Head of caudate nucleus (tissue), 42 donors: Measurements from ENCODE around the gene EMC10.
A peak's percentile ranks its signal among the peaks of the same experiment; 100 is the strongest.

Source experiments
- DNase-seq, 42 donors: peaks; one replicate each; pipeline versions ENCODE4 v3.0.0 to v3.0.0-alpha.2; 2020 to 2021; ENCODE audit warnings: mixed read lengths in 7 of 42
- intact Hi-C: fragments of 100-400 bp; cut with DNase I; formaldehyde crosslinking; loops from one replicate; pipeline ENCODE4 v1.15.0; 2022

The EMC10 gene

DNA sequence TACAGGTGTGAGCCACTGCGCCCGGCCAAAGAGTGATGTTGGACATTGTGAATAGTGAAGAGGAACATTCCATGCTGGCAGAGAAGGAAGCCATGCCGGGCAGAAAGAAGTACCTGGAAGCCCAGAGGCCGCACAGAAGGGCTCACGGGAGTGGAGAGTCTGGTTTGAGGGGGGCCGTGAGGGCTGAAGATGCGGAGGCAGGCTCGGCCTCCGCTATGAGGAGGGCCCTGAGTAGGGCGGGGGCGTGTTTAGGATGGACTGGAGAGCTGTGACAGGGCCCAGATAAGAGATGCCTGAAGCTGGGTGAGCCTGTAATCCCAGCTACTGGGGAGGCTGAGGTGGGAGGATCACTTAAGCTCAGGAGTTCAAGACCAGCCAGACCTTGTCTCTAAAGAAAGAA, 33.1 kb downstream of the EMC10 start:
- intact Hi-C loops: no loop called here
- DNase-seq: peak in 2 of 42 donors; percentile 1 to 30

DNA sequence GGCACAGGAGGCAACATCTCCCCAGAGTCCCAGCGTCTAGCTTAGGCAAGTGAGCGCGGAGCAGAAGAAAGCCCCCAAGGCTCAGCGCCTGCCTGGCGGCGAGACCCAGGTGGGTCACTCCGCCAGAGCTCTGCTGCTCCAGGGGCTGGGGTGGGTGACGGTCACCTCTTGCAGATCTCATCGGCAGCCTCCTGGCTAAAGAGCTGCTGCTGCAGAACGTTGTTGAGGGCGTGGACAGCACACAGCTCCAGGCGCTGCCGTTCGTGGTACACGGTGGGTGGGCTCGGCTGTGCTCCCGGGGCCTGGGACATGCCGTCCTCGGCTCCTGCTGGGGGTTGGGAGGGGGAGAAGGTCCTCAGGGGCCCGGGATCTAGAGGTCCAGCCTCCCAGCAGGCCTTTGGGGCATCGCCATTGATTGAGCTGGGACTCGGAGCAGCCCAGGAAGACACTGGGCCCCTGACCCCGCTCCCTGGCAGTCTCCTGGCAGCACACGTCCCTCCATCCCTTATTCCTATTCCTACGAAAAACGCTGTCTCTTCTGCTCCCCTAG, 33.9 kb downstream of the EMC10 start:
- intact Hi-C loops: loop anchor here (2.0 kb wide), 1 partner anchor 33 kb away; the partner anchor contains the start of genes EMC10 and GARIN5A
- DNase-seq: peak in 6 of 42 donors; percentile 2 to 60 (median 40)

DNA sequence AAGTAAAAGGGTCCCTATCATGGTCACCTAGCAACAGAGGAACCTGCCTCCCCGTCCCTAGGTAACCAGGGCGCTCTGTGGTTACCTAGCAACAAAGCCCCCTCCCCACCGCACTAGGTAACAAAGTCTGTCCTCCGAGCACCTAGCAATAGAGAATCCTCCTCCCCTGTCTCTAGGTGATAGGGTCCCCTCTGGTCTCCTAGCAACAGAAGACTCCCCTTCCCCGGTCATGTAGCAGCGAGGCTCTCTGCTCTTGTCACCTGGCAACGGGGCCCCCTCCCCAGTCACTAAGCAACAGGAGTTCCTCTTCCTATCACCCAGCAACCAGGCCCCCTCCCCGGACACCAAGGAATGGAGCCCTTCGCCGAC, 34.4 kb downstream of the EMC10 start:
- intact Hi-C loops: loop anchor here (2.0 kb wide), 1 partner anchor 34 kb away; the partner anchor contains the start of genes EMC10 and GARIN5A
- DNase-seq: peak in 1 of 42 donors; percentile 93

DNA sequence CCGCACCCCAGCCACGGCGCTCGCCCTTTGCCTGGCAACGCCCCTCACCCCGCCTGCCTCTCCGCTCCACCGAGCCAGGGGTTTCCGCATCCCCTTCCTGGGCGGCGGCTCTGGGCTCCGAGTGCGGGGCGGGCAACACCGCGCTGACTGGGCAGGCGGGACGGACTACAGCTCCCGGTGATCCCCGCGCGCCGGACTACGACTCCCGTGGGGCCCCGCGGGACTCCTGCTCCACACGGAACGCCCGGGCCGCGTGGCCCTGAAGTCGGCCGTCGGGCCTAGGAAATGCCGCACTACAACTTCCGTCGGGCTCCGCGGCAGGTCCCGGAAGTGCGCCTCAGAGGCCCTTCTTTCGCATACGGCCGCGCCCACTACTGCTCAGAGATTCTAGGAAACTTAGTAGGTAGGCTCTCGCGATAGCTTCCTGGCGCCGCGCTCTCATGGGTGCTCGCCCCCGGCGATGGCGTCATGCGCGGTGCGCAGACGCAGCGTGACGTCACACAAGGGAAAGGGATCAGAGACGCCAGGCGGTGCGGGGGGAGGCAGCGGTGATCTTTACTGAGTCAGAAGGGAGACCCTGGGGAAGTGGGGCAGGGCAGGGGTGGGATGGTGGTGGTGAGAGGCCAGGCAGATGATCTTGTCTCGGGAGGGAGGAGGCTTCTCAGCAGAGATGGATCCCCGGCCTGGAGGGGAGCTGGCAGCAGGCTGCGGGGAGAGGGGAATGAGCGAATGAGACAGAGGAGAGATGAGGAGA, 34.9 kb downstream of the EMC10 start, which contains the start of gene JOSD2:
JOSD2 (minus strand) TSS at position 123 of the 754 bp plus-strand sequence. CDS start 760 bp downstream, outside the sequence.
- intact Hi-C loops: loop anchor here (2.0 kb wide), 1 partner anchor 34 kb away; the partner anchor contains the start of genes EMC10 and GARIN5A
- peak; percentile 97 to 99 (median 99) for DNase-seq

DNA sequence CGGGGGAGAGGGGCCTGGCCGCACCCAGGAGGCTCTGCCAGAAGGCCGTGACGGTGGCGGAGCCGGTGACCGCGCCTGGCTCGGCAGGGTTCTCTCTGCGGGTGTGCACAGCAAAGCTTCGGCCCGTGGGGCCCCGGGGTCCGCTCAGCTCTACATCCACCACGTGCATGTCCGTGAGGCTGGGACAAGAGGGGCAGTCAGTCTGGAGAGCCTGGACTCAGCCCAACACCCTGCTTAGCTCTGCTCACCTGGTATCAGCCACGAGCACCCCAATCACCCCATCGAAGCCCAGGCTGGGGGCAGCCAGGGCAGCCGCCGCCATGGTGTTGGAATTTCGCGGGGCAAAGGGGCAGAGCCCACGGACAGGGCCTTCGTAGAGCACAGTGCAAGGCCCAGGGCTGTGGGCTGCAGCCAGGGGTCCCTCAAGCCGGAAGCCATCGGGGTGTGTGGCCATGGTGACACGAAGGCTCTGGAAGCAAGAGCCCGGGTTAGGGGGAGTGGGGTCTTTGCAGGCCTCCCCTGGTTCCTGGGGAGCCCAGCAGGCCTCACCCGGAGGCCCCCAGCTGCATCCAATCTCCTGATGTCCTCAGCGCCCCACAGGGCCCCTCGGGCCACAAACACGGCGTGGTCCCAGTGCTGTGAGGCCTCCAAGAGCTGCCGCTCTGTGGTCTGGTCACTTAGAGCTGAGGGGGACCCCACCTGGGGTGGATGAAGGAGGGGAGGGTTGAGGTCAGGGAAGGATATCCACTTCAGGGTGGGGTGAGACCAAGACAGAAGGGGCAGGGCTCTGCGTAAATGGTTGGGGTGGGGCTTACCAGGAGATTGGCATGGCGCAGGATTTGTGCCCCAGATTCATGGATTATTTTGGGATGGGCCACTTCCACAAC, 36.0 kb downstream of the EMC10 start:
- intact Hi-C loops: no loop called here
- DNase-seq: peak in 1 of 42 donors; percentile 34

DNA sequence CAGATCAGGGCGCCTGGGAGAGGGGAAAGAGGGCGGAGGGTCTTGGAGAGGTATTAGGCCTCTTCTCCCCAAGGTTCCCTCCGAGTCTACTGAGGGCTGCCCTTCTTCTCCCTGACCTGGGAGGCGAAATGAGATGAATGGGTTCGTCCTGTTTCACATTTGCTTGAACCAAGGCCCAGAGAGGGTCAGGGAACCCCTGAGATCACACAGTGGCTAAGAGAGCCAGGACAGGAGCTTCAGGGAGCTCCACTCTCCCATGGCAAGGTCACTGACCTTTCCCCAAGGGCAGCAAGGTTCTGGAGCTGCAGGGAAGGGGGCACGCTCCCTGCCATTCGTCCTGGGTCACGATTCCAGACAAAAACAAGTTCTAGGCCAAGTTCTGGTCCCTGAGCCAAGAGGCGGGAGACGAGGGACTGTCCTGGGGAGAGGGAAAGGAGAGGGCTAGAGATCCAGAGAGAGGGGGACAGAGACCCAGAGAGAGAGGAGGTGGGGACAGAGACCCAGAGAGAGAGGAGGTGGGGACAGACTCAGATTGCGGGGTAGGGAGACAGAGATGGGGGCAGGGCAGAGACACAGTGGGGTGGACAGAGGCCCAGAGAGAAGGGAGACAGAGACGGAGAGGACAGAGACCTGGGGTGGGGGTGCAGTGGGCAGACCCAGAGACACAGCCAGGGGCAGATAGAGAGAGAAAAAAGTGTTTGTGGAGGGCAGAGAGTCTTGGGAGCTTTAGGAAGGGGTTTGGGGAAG, 36.9 kb downstream of the EMC10 start:
- no peak for DNase-seq
- intact Hi-C loops: no loop called here

DNA sequence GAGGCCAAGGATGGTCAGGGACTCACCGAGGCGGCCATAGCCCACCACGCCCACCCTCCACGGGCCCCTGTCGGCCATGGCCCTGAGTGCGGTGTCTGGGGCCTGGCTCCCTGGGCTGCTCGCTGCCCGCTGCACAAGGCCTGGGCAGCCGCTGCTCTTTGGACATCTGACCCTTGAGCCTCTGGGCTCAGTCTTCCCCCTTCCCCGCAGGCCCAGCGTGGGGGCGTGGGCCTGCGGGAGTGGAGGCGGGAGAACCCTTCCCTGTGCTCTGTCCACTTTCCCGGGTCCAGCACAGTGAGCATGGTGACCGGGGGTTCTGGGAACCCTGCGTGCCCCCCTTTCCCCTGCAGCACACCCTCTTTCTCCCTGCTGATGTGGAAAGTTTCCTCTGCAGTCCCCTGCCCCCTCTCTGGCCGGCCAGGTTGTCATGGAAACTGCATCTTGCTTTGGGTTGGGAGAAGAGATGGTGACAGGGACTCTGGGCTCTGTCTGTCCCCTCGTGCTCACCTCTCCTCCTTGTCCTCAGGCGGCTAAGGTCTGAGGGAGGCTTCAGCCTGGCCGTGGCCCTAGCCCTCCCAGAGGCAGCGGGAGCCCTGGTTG, 37.5 kb downstream of the EMC10 start, which contains the start of gene ASPDH:
ASPDH (minus strand) TSS at position 168 of the 600 bp plus-strand sequence; CDS start at position 78, 90 bp downstream.
- DNase-seq: peak in 20 of 42 donors; percentile 32 to 69 (median 53)
- intact Hi-C loops: no loop called here

DNA sequence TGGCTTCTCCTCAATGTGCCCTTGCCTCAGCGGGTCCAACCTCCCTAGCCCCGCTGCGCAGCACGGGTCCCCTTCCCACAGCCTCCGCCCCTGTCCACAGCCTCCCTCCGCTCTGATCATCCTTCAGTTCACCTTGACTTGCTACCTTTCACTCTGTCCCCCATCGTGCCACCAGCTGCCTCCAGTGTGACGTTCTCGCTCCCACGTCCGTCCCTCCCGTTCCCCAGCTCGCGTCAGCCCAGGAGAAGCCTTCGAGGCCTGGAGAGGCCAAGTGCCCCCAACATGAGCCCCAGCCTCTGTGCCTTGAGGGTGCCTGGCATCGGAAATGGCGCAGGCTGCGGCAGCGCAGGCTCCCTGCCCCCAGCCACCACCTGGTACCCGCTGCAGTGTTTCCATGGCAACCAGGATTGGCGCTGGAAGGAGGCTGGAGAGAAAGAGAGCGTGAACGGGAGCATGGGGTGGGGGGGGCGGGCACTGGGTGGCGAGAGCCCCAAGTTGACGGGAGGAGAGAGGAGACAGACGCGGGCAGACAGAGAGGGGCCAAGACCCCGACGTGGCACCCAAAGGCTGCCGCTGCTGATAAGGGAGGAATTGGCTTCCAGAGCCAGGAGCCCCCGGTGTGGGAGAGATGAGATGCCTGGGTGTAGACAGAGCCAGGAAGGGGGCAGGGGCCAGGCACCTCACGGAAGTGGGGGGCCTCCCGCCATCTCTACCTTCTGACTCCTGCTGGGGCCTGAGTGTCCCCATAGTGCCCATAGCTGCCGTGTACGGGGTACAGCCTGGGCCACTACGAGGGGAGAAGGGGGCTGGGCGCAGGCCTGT, 38.2 kb downstream of the EMC10 start:
- intact Hi-C loops: no loop called here
- DNase-seq: peak; percentile 78 to 95 (median 89)

DNA sequence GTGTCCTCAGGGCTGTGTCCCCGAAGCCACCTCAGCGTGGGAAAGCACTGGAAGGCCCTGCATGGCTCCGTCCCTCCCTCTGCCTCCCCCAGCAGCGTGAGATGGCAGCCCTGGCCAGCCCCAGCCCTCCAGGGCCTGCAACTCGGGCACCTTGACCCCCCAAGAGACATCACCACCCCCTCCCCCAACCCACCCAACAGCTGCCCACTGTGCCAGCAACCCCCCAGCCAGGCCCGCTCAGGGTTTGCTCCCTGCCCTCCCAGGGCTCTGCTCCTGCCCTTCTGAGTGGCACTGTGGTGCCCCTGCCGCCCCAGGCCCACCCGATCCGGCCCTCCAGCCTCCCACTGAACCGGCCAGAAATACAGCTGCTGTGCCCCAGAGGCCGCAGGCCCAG, 38.9 kb downstream of the EMC10 start:
- intact Hi-C loops: no loop called here
- DNase-seq: peak in 1 of 42 donors; percentile 52

DNA sequence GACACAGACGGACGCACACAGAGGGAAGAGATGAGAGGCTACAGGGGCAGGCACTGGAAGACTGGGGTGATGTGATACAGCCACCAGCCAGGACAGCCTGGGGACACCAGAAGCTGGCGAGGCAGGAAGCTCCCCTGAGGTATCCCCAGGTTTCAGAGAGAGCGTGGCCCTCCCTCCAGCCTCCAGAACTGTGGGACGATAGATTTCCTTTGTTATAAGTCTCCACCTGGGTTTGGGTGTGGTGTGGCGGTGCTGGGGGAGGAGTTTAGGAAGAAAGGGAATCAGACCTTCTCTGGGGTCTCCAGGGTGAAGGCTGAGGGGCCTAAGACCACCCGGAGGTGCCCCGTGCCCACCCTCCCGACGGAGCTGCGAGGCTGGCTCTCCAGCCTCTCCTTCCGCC, 40.1 kb downstream of the EMC10 start:
- intact Hi-C loops: no loop called here
- no peak for DNase-seq

DNA sequence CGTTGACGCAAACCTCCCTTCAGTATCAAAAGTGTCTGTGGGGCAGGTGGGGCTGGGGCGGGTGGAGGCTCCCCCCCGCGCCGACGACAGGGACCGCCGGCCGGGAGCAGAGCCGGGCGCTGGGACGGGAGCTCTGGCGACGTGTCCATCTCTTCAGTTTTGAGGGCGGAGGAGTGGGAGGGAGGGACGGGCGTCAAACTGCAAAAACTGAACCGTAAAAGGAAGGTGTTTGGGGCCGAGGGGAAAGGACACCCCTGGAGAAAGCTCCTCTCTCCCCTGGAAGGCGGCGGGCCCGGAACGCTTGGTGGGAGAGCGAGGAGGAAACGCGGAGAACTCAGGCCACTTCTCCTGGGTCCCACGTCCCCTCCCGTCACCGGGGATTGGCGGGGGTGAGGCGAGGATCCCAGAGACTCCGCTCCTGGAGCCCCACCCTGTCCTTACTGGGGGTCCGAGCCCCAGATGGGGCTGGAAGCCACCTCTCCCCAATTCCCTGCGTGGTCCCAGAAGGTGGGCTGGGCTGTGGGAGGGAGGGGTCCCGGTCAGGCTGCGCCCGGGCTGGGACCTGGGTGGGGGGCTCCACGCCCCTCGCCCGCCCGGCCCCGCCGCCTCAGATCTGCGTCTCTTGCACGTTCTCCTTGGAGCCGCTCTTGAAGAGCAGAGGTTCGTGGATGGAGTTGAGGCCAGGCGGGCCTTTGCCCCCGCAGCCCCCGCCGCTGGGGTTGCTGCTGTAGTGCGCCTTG, 40.8 kb downstream of the EMC10 start:
- DNase-seq: no peak
- intact Hi-C loops: no loop called here

DNA sequence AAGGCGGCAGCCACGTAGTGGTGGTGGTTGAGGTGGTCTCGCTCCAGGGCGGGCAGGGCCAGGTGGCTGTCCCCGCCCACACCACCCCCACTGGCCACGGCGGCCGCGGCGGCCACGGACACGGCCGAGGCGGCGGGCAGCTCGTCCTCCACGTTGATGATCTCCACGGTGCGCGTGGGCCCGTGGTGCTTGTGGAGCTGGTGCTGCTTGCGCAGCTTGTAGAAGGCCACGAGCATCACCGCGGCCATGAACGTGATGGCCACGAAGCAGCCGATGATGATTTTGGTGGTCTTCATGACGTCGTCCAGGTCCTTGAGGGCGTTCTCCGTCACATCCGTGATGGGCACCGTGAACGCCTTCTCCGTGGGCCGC, 41.4 kb downstream of the EMC10 start:
- intact Hi-C loops: no loop called here
- DNase-seq: no peak

DNA sequence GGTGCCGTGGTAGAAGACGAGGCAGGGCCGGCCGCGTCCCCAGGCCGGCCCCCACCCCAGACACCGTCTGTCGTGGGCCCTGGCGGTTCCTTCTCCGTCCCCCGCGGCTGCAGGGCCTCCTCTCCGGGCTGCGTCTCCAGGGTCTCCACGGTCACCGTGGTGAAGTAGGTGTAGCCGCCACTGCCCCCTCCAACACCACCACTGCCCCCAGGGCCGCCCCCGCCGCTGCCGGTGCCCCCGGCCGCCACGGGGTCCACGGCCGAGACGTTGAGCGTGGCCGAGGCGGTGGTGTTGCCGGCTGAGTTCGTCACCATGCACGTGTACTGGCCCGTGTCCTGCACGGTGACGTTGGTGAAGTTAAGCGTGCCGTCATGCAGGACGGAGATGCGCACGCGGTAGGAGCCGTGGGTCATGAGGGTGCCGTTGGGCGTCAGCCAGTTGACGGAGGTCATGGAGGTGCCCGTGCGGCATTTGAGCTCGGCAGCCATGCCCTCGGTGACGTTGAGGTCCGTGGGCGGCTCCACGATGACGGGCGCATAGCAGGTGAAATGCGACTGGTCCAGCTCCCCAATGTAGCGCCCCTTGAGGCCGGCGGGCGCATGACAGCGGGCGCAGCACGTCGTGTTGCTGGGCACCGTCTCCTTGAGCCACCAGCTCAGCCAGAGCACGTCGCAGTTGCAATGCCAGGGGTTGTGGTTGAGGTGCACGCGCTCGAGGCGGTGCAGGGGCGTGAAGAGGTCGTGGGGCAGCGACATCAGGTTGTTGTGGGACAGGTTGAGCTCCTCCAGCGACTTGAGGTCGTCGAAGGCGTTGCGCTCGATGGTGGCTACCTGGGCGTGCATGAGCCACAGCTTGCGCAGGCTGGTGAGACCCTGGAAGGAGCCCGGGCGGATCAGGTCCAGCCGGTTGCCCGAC, 42.0 kb downstream of the EMC10 start:
- intact Hi-C loops: no loop called here
- DNase-seq: no peak

DNA sequence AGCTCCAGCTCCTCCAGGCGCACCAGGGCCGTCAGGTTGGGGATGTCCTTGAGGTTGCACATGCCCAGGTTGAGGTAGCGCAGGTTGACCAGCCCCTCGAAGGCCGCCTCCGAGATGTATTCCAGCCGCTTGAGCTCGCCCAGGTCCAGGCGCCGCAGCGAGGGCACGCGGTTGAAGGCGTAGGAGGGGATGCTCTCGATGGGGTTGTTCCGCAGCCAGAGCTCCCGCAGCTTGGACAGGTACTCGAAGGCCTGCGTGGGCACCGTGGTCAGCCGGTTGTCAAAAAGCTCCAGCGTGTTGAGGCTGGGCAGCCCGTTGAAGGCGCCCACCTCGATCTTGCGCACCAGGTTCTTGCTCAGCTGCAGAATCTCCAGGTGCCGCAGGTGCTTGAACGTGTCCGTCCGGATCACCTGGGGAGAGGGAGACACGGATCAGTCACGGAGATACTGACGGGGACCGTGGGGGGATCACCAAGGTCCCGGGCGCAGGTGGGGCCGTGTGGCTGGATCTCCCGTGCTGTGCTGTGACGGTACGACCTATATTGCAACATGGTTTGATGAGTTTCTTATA, 42.8 kb downstream of the EMC10 start:
- intact Hi-C loops: no loop called here
- DNase-seq: no peak

DNA sequence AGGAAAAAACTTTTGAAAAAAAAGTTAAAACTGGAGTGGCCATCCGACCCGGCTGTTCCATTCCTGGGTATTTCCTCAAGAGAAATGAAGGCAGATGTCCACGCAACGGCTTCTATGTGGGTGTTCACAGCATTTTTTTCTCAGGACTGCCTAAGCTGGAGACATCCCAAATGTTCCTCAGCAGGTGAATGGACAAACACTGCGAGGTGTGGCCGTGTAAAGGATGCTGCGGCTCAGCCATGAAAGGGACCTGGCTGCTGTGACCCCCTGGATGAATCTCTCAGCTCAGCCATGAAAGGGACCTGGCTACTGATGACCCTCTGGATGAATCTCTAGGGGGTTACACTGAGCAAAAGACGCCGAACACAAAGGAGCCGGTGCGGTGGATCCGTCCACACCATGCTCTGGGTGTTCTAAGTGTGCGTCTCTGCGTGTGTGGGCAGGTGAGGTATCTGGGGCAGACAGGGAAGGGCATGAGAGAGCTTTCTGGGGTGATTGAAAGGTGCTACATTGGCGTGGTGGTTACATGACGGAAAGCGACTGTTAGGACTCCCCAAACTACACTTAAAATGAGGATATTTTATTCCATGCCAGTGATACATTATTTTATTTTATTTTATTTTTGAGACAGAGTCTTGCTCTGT, 44.6 kb downstream of the EMC10 start:
- intact Hi-C loops: no loop called here
- DNase-seq: peak in 1 of 42 donors; percentile 23
